ENCODE measurements around the gene SLC22A23.
"Not testable (repeated sequence)": the region's sequence is repeated elsewhere in the genome, so short reads cannot be mapped to it uniquely, and the experiment has no call there.

Gene SLC22A23

DNA sequence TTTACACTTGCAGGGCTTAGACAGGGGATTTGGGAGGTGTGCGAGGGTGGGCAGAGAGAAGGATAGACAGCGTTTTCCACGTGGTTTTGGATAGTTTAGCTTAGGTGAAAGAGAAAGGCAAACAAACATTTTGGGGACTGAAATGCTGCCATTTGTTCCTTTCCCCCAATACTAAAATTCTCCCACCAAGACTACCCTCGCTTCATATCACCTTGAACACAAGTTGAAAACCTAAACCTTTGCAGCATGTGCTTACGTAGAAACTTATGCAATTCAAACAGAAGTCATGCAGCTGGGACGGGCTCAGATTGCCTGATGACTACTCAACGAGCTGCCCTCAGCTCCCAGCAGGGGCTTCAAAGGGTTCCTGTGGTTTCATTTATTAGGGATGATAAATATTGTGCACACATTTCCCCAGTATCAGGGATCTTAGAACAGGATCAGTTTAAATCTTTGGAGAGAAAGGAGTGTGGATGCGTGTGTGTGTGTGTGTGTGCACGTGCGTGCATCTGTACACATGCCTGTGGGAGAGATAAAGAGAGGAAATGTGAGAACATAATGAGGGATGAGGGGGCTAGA lies 77.3 kb downstream of the SLC22A23 start:
- H3K9me3 ChIP-seq (ENCODE audit: insufficient read depth, low read length, severe bottlenecking): no peaks in the 10 kb centered on the region
- H3K36me3 ChIP-seq (ENCODE audit: insufficient read depth, low read length): no peaks in the 10 kb centered on the region
- no peak overlapping the region for H3K4me2 ChIP-seq (ENCODE audit: insufficient read depth, low read length)
- no peak overlapping the region for H3K27ac ChIP-seq (ENCODE audit: low read length)
- H3K4me3 ChIP-seq (ENCODE audit: low read depth in 1 of 2, low read length in 2 of 2): no peak overlapping the region
- peaks cover 30% of the 10 kb centered on the region for H3K27me3 ChIP-seq (ENCODE audit: insufficient read depth, low read length, poor library complexity)
- H3K9ac ChIP-seq (ENCODE audit: low read depth, low read length): no peak overlapping the region
- no peak for DNase-seq
- no peak overlapping the region for H2AFZ ChIP-seq (ENCODE audit: low read depth, low read length)
- ATAC-seq (ENCODE audit: insufficient read depth, low read depth): no peak
- TF ChIP-seq, protein P1, sequence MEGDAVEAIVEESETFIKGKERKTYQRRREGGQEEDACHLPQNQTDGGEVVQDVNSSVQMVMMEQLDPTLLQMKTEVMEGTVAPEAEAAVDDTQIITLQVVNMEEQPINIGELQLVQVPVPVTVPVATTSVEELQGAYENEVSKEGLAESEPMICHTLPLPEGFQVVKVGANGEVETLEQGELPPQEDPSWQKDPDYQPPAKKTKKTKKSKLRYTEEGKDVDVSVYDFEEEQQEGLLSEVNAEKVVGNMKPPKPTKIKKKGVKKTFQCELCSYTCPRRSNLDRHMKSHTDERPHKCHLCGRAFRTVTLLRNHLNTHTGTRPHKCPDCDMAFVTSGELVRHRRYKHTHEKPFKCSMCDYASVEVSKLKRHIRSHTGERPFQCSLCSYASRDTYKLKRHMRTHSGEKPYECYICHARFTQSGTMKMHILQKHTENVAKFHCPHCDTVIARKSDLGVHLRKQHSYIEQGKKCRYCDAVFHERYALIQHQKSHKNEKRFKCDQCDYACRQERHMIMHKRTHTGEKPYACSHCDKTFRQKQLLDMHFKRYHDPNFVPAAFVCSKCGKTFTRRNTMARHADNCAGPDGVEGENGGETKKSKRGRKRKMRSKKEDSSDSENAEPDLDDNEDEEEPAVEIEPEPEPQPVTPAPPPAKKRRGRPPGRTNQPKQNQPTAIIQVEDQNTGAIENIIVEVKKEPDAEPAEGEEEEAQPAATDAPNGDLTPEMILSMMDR (IDR thresholded peaks at IDR 0.05; ENCODE audit: borderline replicate concordance, extremely low read depth, low read length, poor library complexity, severe bottlenecking): no peak
- no peak for TF ChIP-seq EZH2 (IDR thresholded peaks at IDR 0.05; ENCODE audit: borderline replicate concordance, low read depth, low read length, severe bottlenecking)
- H3K4me1 ChIP-seq (ENCODE audit: insufficient read depth, low read length): peaks cover 5% of the 10 kb centered on the region
- H4K20me1 ChIP-seq (ENCODE audit: insufficient read depth, low read length): no peaks in the 10 kb centered on the region
- H3K79me2 ChIP-seq (ENCODE audit: insufficient read depth, low read length): no peaks in the 10 kb centered on the region

DNA sequence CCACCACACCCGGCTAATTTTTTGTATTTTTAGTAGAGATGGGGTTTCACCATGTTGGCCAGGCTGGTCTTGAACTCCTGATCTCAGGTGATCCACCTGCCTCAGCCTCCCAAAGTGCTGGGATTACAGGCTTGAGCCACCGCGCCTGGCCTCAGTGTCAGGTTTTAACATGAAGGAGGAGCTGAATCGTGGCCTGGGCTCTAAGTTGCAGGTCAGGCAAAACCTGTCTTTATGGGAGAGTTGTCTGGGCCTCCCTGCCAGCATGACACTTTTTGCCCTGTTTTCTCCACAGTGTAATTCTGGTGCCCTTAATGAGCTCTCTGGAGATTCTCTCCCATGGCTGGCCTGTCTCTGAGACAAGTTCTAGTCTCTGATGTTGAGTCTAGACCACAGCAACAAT lies 78.0 kb downstream of the SLC22A23 start:
- not testable (repeated sequence) for H3K27ac ChIP-seq (ENCODE audit: low read length); H3K4me2 ChIP-seq (ENCODE audit: insufficient read depth, low read length); H3K9me3 ChIP-seq (ENCODE audit: insufficient read depth, low read length, severe bottlenecking); H3K79me2 ChIP-seq (ENCODE audit: insufficient read depth, low read length); H3K4me3 ChIP-seq (ENCODE audit: low read depth in 1 of 2, low read length in 2 of 2); H3K4me1 ChIP-seq (ENCODE audit: insufficient read depth, low read length); H3K36me3 ChIP-seq (ENCODE audit: insufficient read depth, low read length); H2AFZ ChIP-seq (ENCODE audit: low read depth, low read length); DNase-seq; ATAC-seq (ENCODE audit: insufficient read depth, low read depth); H4K20me1 ChIP-seq (ENCODE audit: insufficient read depth, low read length); H3K9ac ChIP-seq (ENCODE audit: low read depth, low read length)
- H3K27me3 ChIP-seq (ENCODE audit: insufficient read depth, low read length, poor library complexity): peaks cover 34% of the 10 kb centered on the region

DNA sequence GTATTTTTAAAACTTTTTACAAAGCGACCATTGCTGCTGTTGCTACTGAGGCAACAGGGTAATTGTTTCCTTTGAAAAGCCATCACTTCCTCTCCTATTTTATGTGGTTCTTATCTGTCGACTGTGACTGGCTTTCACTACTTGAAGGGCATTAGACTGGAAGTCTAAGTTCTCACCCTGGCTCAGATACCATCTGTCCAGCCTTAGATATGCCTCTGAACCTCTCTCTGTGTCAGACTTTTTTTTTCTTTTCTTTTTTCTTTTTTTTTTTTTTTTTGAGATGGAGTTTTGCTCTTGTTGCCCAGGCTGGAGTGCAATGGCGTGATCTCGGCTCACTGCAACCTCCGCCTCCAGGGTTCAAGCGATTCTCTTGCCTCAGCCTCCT lies 78.5 kb downstream of the SLC22A23 start:
- not testable (repeated sequence) for H3K79me2 ChIP-seq (ENCODE audit: insufficient read depth, low read length); H3K9me3 ChIP-seq (ENCODE audit: insufficient read depth, low read length, severe bottlenecking); H3K4me2 ChIP-seq (ENCODE audit: insufficient read depth, low read length); H3K27ac ChIP-seq (ENCODE audit: low read length); H3K36me3 ChIP-seq (ENCODE audit: insufficient read depth, low read length); H4K20me1 ChIP-seq (ENCODE audit: insufficient read depth, low read length); H3K4me1 ChIP-seq (ENCODE audit: insufficient read depth, low read length); H3K9ac ChIP-seq (ENCODE audit: low read depth, low read length); H2AFZ ChIP-seq (ENCODE audit: low read depth, low read length); H3K4me3 ChIP-seq (ENCODE audit: low read depth in 1 of 2, low read length in 2 of 2)
- peak; percentile 17 for DNase-seq
- peaks cover 37% of the 10 kb centered on the region for H3K27me3 ChIP-seq (ENCODE audit: insufficient read depth, low read length, poor library complexity)
- ATAC-seq (ENCODE audit: insufficient read depth, low read depth): peak; percentile 94

DNA sequence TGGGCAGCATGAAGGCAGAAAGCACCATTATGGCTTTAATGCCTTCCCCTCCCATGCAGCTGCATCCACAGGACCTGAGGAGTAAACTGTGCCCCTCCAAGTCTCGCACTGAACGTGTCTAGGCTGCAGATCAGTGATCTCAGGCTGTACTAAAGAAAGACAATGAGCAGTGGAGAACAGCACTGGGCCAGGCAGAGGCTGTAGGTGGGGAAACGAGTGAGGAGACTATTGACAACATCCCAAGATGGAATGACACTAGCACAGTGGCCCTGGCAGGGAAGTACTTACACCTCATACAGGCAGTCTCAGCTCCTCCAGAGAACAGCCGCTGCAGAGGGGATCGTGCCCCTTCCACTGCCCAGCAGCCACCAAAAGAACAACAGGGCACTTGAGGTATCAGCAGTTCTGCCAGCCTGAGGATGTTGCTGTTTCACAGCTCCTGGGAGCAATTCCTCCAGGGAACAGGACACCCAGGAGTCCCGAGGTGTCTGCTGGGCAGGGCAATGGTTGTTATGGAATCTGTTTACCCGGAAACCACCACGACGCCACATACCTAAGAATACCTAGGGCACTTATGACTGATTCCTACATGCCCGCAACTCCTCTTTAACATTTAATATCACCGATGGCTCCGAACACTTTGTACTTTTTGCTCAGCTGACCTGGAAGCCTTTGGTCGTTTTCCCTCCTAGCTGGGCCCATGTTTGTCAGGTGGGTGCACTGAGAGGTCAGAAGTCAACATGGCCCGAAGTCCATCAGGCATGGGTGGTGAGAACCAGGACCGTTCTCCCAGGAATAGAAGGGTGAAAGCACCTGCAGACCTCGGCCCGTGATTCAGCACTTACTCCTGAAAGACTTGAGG lies 79.1 kb downstream of the SLC22A23 start:
- Histone ChIP-seq H3K4me3 (ENCODE audit: low read depth in 1 of 2, low read length in 2 of 2) (no peak overlapping the region), H3K9me3 (ENCODE audit: insufficient read depth, low read length, severe bottlenecking) (no peaks in the 10 kb centered on the region), H4K20me1 (ENCODE audit: insufficient read depth, low read length) (no peaks in the 10 kb centered on the region; the same call in 1 of the 2 replicates), H3K4me1 (ENCODE audit: insufficient read depth, low read length) (peaks cover 5% of the 10 kb centered on the region), H3K27ac (ENCODE audit: low read length) (no peak overlapping the region), H3K4me2 (ENCODE audit: insufficient read depth, low read length) (no peak overlapping the region), H3K27me3 (ENCODE audit: insufficient read depth, low read length, poor library complexity) (peaks cover 37% of the 10 kb centered on the region), H2AFZ (ENCODE audit: low read depth, low read length) (no peak overlapping the region), H3K36me3 (ENCODE audit: insufficient read depth, low read length) (no peaks in the 10 kb centered on the region), H3K9ac (ENCODE audit: low read depth, low read length) (no peak overlapping the region), H3K79me2 (ENCODE audit: insufficient read depth, low read length) (no peaks in the 10 kb centered on the region)
- DNase-seq (no peak), ATAC-seq (ENCODE audit: insufficient read depth, low read depth) (no peak)
- no peak for TF ChIP-seq EZH2 (IDR thresholded peaks at IDR 0.05; ENCODE audit: borderline replicate concordance, low read depth, low read length, severe bottlenecking)
- TF ChIP-seq, protein P1 (IDR thresholded peaks at IDR 0.05; ENCODE audit: borderline replicate concordance, extremely low read depth, low read length, poor library complexity, severe bottlenecking): no peak

Measured in DND-41 (cell line).